ENCODE data around the gene MAPKBP1.

The MAPKBP1 gene

DNA sequence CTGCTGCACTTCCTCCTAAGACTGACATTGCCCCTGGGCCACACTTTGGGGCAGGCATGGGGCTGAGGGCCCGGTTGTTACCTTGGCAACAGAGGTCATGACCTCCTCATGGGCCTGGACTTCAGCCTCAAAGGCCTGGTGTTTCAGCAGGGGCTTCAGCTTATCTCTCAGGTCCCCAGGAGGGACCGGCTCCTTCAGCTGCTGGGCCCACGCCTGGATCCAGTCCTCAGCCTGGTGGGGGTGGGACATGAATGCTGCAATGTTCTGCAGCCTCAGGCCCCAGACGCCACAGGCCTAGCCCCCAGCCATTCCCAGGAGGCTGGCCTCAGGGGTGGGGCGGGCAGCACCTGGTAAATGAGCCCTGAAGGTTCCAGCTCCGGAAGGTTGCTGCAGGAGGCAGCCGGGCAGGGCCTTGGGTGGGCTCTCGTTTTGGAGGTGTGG lies 92.0 kb downstream of the MAPKBP1 start:
- H3K4me3 ChIP-seq (ENCODE audit: low read depth, low read length) = no peak overlapping the region
- DNase-seq (ENCODE audit: low read depth) = no peak
- TF ChIP-seq, protein P1, sequence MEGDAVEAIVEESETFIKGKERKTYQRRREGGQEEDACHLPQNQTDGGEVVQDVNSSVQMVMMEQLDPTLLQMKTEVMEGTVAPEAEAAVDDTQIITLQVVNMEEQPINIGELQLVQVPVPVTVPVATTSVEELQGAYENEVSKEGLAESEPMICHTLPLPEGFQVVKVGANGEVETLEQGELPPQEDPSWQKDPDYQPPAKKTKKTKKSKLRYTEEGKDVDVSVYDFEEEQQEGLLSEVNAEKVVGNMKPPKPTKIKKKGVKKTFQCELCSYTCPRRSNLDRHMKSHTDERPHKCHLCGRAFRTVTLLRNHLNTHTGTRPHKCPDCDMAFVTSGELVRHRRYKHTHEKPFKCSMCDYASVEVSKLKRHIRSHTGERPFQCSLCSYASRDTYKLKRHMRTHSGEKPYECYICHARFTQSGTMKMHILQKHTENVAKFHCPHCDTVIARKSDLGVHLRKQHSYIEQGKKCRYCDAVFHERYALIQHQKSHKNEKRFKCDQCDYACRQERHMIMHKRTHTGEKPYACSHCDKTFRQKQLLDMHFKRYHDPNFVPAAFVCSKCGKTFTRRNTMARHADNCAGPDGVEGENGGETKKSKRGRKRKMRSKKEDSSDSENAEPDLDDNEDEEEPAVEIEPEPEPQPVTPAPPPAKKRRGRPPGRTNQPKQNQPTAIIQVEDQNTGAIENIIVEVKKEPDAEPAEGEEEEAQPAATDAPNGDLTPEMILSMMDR (IDR thresholded peaks at IDR 0.05; ENCODE audit: control insufficient read depth, extremely low read depth, insufficient read depth) = no peak

DNA sequence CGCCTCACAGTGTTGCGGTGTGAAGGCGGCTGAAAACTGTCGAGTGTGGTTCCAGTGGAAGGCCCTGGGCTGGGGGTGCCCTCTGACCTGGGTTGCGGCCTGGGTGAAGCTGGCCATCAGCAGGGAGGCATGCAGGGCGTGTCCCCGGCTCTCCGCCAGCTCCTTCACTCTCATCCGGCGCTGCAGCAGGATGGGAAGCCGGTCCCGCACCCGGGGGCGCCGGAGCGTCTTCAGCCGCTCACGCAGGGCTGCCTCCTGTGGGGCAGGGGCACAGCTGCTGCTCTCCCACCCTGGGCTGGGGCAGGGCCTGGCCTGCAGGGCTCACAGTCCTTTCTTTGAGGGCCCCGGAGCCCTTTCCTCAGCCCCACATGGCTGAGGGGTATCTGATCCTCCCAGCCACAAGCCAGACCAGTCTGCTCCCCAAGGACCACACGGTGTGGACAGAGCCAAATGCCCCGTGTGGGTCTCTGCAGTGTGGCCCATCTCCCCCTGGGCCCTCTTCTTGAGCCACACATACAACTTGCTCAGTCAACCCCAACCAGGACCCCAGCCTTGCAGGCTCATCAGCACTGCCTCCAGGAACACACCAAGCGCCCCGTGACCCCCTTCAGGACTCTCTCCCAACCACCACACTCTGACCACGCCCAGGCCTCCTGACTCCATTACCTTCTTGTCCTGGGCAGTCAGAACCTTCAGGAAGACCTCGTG lies 92.7 kb downstream of the MAPKBP1 start:
- no peak for DNase-seq (ENCODE audit: low read depth)
- TF ChIP-seq, protein P1 (IDR thresholded peaks at IDR 0.05; ENCODE audit: control insufficient read depth, extremely low read depth, insufficient read depth) = no peak
- no peak overlapping the region for H3K4me3 ChIP-seq (ENCODE audit: low read depth, low read length)

DNA sequence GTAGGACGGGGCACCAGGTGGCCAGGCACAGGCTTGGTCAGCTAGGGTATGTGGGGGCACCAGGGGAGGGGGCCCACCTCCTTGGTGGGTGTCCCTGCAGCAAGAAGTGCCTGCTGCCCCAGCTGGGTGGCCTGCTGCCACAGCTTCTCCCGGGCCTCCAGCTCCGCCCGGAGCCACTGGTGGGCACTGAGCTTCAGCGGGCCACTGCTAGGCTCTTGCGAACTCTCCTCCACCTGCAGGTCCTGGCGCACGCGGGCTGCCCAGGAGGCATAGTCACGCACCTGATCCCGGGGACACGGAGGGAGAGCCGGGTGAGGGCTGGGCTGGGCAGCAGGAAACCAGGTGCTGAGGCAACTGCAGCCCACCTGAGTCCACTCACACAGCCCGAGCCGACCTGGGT lies 94.0 kb downstream of the MAPKBP1 start:
- DNase-seq (ENCODE audit: low read depth) = no peak
- no peak overlapping the region for H3K4me3 ChIP-seq (ENCODE audit: low read depth, low read length)
- TF ChIP-seq, protein P1 (IDR thresholded peaks at IDR 0.05; ENCODE audit: control insufficient read depth, extremely low read depth, insufficient read depth) = no peak

DNA sequence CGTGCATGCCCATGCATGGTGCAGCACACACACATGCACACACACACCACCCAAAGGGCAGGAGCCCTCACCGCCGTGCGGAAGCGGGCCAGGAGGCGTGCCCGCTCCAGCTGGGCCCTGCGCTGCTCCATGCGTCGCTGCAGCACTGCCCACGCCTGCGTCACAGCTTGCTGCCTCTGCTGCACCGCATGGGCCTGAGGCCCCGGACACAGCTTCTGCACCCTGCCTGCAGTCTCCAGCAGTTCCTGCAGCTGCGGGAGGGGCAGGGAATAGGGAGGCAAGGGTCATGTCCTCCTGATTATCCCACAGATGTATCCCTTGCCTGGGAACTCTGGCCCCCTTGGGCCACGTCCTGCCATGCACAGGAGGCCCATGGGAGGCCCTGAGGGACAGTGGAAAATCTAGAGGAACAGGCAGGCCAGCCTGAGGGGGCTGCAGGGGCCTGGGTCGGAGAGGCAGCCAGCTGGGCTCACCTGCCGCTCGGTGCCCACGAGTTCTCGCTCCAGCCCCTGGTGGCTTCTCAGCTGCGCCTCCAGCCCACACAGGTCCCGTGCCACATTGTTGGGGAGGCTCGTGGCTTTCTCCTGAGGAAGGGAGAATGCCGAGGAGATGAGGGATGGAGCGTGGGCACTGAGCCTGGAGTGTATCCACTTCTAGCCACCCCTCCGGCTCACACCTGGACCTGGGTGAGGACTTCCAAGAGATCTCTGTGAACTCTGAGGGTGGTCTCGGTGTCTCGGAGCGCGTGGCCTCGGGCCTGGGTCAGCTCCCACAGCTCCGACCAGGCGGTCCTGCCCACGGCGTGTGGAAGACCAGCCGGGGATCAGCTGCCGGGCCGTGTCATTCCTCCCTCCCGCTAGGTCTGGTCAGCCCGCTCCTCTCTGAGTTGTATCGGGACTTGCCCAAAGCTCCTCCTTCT lies 95.7 kb downstream of the MAPKBP1 start:
- no peak for DNase-seq (ENCODE audit: low read depth)
- no peak overlapping the region for H3K4me3 ChIP-seq (ENCODE audit: low read depth, low read length)
- TF ChIP-seq, protein P1 (IDR thresholded peaks at IDR 0.05; ENCODE audit: control insufficient read depth, extremely low read depth, insufficient read depth) = no peak

DNA sequence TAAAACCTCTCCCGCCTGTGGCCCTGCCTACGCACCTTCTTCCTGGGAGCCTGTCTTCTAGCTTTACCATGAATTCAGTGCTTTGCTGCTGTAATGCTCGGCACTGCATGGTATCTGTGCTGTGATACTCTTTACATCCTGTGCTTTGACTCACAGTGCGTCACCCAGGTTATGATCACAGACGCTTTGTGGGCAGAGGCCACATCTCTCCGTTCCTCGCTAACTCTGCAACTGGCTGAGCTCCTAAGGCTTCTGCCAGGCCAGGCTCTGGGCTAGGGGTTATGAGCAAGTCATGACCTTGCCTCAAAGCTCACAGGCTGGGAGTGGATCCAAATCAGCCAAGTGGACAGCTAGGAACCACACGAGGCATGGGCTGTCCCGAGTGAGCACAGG lies 96.4 kb downstream of the MAPKBP1 start:
- H3K4me3 ChIP-seq (ENCODE audit: low read depth, low read length) = no peak overlapping the region
- DNase-seq (ENCODE audit: low read depth) = no peak
- TF ChIP-seq, protein P1 (IDR thresholded peaks at IDR 0.05; ENCODE audit: control insufficient read depth, extremely low read depth, insufficient read depth) = no peak

DNA sequence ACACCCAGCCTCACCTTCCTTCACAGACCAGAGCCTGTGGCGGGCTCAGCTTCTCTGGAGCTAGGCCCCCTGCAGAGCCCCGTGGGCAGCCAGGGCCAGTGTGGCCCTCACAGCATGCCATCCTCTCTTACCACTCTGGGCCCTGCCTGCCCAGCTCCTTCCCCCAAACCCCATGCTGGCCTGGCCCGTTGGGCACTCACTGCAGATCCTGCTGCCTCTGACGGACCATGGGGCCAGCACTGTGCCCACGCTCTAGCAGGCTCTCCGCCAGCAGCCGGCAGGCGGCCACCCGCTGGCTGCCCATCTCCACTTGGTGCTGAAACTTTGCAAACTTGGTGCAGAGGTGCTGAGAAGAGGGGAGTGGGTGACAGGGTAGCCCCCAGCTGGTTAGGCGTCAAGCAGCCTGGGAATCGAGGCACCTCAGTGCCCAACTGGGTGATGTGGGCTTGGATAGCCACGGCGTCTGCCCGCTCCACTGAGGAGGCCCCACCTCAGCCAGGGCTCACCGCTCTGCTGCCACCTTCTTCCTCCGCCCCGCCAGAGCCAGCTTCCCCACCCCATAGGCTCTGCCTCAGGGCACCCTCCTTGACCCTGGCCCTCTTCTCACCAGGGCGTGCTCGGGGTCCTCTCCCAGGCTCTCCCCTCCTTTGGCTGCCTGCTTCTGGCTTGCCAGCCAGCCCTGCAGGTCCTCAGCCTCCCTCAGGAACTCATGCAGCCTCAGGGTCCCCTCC lies 97.1 kb downstream of the MAPKBP1 start:
- no peak for DNase-seq (ENCODE audit: low read depth)
- TF ChIP-seq, protein P1 (IDR thresholded peaks at IDR 0.05; ENCODE audit: control insufficient read depth, extremely low read depth, insufficient read depth) = no peak
- H3K4me3 ChIP-seq (ENCODE audit: low read depth, low read length) = no peak overlapping the region

All from LNCaP clone FGC (cell line).